COLO829 (cell line): ENCODE data around the gene CACNB4.
"Not testable (repeated sequence)": the region's sequence is repeated elsewhere in the genome, so short reads cannot be mapped to it uniquely, and the experiment has no call there.

ENCODE experiments used
- DNase-seq: peaks from one replicate; pipeline ENCODE4 v3.0.0; 2012; ENCODE audit warnings: low spot score

Gene CACNB4

DNA sequence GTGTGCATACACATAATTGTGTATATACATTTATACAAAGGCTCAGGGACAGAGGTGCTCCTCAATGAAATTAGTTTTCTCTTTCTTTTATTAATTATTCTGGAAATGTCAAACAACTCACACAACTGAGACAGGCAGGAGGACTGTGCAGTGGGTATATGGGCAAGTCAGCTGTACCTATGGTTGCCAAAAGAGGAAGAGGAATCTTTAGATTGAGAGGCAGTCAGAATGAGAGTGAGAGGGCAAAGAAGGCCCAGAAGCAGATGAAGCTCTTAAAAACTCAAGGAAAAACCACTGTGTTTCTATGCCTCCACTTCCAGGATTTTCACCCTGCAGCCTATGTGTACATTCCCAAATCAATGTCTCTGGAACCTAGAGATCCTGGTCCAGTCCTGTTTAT lies 79.1 kb downstream of the CACNB4 start:
- no peak for DNase-seq

DNA sequence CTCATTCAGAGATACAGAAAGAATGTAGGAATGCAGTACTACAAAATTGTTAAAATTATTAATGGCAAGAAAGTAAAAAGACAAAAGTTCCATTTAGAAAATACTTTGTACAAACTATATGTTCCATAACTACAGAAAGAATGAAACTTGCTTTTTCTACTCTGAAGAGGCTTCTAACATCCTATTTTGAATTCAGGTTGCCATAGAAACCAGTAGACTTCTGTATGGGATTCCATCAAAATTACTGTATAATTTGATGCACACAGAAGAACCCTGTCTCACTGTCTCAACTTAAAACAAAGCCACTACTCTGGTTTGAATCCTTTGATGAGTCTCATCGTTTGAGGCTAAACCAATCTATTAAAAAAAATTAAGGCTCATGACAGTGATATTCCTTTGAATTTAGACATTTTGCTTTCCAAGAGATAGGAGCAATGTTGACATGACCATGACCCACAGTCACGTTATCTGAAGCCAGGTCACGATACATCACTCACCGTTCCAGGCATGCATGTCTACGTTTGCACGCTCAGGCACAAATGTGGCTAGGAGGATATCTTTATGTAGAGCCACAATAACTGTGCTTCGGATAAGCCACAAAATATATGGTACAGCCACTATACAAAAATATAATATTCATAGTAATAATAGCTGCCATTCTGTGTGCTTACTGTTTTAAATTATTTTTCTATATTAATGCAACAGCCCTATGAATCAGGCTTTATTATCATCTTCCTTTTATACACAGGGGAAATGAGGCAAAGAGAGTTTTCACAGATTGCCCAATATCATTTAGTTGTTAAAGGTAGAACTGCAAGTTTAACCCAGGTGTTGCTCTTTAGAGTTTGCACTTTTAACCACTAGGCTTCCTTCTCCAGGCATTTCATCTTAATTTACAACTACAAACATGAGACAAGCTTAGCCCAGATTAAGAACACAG lies 82.4 kb downstream of the CACNB4 start:
- DNase-seq: peak; percentile 18

- no peak for DNase-seq
Measured at GRCh38 chr2:152015552-152015951, 83.3 kb downstream of the CACNB4 start.

- DNase-seq: no peak
Measured at GRCh38 chr2:152012697-152013096, 86.1 kb downstream of the CACNB4 start.

GRCh38 chr2:152011724-152012123 lies 87.1 kb downstream of the CACNB4 start:
- no peak for DNase-seq

DNA sequence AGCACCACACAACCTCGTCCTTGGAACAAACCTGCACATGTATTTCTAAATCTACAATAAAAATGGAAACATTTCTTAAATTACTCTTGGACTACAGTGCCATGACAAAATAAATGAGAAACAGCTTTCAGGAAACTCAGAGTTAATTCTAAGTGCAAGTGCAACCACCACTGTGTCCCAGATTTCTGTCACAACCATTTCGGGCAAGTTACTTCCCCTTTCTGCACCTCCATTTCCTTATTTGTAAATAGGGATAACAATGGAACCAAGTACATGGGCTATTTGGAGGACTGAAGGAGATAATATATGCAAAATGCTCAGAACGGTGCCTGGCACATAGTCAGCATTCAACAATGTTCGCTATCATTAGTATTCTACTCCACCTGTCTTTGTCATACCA lies 93.2 kb downstream of the CACNB4 start:
- no peak for DNase-seq

- DNase-seq: not testable (repeated sequence)
Measured at GRCh38 chr2:152003283-152003682, 95.6 kb downstream of the CACNB4 start.

DNA sequence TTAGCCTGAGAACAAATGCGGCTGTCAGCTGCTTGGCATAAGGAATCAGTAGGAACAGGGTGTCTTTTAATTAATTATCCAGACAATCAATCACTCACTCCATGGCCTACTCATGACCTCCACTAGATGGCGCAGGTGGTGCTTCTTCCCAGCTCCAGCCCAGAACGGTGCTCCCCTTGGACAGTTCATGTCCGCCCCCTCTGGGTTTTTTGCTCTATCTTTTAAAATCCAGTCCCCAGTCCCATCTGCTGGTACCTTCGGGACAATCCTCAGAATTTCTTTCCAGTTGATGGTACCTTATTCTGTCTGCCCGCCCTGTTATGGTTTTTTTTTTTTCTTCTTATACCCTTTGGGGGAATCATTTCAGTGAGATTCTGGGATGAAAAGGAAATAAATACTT lies 99.8 kb downstream of the CACNB4 start:
- peak; percentile 76 for DNase-seq

GRCh38 chr2:151996243-151997003 lies 102.4 kb downstream of the CACNB4 start:
- no peak for DNase-seq

DNA sequence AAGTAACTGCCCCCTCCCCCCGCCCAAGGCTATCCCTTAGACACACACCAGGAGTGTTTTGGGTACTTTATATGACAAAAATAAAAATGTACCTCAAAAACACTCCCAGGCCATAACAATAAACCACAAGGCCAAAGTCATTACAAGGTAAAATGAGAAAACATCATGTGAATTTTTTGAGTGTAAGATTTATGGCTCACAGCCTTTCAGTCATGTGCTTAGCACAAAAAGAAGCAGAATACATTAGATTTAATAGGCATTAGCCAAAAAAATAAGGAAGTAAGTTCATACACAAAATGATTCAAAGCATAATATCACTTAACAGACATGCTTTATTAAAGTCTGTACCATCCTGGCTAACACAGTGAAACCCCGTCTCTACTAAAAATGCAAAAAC lies 103.7 kb downstream of the CACNB4 start:
- no peak for DNase-seq

GRCh38 chr2:151994178-151994577 lies 104.7 kb downstream of the CACNB4 start:
- DNase-seq: not testable (repeated sequence)

DNA sequence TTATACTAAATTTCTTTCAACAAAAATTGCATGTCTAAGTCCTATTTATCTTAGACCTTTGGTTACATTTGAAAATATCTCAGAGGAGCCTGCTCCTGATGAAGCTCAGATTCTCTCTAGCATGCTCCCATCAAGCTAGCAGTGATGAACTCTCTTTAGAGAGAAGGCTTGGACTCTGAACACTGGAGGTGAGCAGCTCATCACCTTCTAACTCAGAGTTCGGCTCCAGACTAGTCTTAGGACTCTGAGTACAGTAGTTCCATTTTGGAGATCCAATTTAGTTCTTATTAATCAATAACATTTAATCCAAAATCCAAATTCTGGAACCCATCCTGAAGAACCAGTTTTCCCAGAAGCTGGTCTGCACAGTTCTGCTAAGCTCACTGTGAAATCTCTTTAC lies 107.8 kb downstream of the CACNB4 start:
- no peak for DNase-seq

GRCh38 chr2:151989378-151989777 lies 109.5 kb downstream of the CACNB4 start:
- no peak for DNase-seq

DNA sequence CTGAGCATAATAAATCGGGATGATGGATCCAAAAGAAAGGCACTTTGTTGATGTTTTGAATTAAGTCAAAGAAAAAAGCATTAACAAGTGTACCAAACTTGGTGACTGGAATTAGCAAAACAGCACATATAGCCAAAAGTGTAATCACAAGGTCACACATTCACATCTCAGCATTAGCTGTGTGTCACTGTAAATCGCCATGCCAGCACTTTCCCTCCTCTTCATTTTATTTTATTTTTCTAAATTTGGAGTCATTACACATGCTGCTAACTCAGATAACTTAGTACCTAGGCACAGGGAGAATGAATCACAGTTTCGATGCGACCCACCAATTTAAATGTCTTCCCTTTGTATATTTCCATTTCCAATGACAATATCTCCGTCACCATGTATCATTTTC lies 111.4 kb downstream of the CACNB4 start:
- no peak for DNase-seq

- no peak for DNase-seq
Measured at GRCh38 chr2:151984424-151985083, 114.3 kb downstream of the CACNB4 start.

DNA sequence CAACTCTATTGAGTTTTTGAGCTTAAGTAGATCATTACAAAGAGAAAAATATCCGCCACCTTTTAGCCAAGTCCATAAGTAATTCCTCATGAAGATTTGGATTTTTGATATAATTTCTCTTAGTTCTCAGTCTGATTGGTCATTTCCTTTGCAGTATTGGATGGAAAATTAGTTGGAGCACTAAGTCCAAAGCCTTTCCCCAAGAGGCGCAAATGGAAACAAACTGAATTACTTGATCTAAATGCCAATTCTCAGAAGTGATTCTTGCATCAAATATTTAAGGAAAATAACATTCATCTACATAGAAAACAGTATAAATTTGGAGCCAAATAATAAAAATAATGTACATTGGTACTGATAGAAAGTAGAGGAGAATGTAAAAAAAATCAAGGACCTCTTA lies 115.6 kb downstream of the CACNB4 start:
- DNase-seq: no peak

DNA sequence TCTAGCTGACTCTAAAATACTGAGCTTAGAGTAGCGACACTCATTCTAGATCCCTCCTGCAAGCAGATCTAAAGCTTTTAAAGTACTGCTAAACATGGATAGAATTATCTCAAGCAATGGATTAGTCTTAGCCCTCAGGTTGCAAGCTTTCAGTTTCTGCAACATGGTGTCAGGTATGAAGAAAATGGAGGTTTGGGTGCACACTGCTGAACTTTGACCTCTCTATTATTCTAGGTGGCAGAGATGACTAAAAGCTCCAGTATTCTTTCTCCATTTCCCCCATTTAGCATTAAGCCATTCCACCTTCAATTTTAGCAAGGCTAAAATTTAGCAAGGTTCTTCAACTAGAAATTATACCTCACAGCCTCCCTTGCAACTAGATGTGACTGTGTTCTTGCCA lies 117.0 kb downstream of the CACNB4 start:
- DNase-seq: no peak

DNA sequence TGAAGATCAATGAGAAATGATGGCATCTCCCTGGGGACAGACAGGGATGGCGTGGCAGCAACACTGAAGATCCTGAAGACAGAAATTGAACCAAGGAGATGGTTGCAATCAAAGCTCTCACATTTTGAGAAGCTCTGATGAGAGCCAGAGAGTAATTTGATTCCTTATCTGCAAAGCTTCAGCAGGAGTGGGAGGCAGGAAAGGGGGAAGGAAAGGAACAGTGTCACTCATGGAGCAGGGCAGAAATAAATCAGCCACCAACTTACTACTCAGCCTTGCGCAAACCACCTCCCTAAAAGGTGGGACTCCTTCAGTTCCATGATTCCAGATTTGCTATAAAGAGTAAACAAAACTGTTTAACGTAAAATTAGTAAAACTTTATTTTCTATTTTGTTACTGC lies 119.2 kb downstream of the CACNB4 start:
- DNase-seq: no peak

DNA sequence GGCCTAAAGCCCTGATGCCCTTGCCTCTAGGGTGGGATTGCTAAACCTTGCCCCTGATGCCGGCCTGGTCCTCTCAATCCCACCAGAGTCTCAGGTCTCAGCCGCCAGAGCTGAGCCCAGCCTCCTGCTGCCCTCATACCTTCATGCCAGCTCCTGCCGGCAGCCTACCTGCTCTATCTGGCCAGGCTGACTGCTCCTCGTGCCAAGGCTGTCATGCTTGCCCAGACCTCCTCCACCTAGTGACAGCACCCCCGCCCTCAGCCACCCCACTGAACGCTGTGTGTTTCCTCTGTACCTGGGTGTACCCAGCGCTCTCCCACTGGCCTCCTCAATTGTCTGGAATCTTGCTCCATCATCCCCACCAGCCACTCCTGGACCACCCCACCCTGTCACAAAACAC lies 120.1 kb downstream of the CACNB4 start:
- no peak for DNase-seq

DNA sequence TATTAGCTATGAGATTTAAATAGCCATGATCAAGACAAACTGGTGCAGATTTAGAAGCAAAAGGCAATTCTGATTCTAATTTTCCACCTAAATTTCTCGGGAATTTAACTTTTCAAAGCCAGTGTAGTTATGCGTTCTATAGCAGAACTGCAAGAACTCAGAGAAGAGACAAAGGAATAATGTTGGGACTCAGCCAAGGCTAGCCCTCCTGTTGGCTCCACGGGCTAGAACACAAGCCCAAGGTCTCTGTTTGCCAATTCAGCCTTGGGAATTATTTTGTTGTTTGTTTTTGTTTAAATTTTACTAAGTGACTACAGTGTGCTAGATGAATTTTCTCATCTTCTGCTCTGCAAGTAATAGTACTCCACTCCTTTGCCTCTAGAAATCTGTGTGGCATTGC lies 121.2 kb downstream of the CACNB4 start:
- no peak for DNase-seq

GRCh38 chr2:151976945-151977353 lies 121.9 kb downstream of the CACNB4 start:
- DNase-seq: no peak
